Activated CD8-positive, alpha-beta T cell treated with anti-CD3 and anti-CD28 coated beads for 36 hours (primary cell): ENCODE results near the gene SH3BP5L. TPM values are rescaled to one million over a fixed set of nuclear protein-coding genes. Genes with fewer than 3 reads are reported as not detected.
"Not testable (repeated sequence)": the region's sequence is repeated elsewhere in the genome, so short reads cannot be mapped to it uniquely, and the experiment has no call there.

Experiments used
- ATAC-seq: fragments of 200-7000 bp; cut with Tn5 transposase; one replicate; pipeline ENCODE4 v1.10.0; 2021; ENCODE audit warnings: mild to moderate bottlenecking, moderate library complexity
- CTCF ChIA-PET: fragments of 350-600 bp; sonication (Branson Sonifier 250); formaldehyde crosslinking; loops from one replicate; lab custom pipeline; 2021; ENCODE audit warnings: antibody characterized with exemption; lab: Charles Lee
- POLR2A ChIA-PET: fragments of 350-600 bp; sonication (Branson Sonifier 250); formaldehyde crosslinking; loops from one replicate; lab custom pipeline; 2021; ENCODE audit warnings: antibody characterized with exemption; lab: Charles Lee
- DNase-seq: peaks from one replicate; pipeline ENCODE4 v3.0.0-alpha.2; 2020
- H3K27ac Mint-ChIP-seq: one replicate; pipeline ENCODE4 v1.8.0; 2021; ENCODE audit warnings: mild to moderate bottlenecking, mixed read lengths
- H3K27me3 Mint-ChIP-seq: one replicate; pipeline ENCODE4 v1.8.0; 2021; ENCODE audit warnings: mixed read lengths
- H3K36me3 Mint-ChIP-seq: one replicate; pipeline ENCODE4 v1.8.0; 2021; ENCODE audit warnings: low read depth, mixed read lengths
- H3K4me1 Mint-ChIP-seq: one replicate; pipeline ENCODE4 v1.8.0; 2021; ENCODE audit warnings: low read depth, mixed read lengths
- H3K4me3 Mint-ChIP-seq: one replicate; pipeline ENCODE4 v1.8.0; 2021; ENCODE audit warnings: mild to moderate bottlenecking, moderate library complexity, mixed read lengths
- H3K9me3 Mint-ChIP-seq: one replicate; pipeline ENCODE4 v1.8.0; 2021; ENCODE audit warnings: mixed read lengths
- CTCF ChIP-seq: fragments of 200-600 bp; IDR thresholded peaks from one replicate; pipeline ENCODE4 v1.8.0; 2022; ENCODE audit warnings: antibody characterized with exemption, mild to moderate bottlenecking
- intact Hi-C: fragments of 100-400 bp; cut with micrococcal nuclease; formaldehyde crosslinking; loops from one replicate; pipeline ENCODE4 v1.10.0; 2022
- total RNA-seq, 2 experiments: library from RNA; stranded (reverse); gene quantifications; one replicate each; pipeline ENCODE4 v1.2.3, GENCODE V29; 2021

Gene SH3BP5L
- total RNA-seq, 2 experiments from 2014 or later, result 16.2 to 18.3 TPM

- Mint-ChIP-seq H3K27me3 (peaks cover 19% of the 10 kb centered on the region), H3K27ac (no peak overlapping the region), H3K36me3 (no peaks in the 10 kb centered on the region), H3K9me3 (peaks cover 6% of the 10 kb centered on the region), H3K4me3 (no peak overlapping the region), H3K4me1 (no peaks in the 10 kb centered on the region)
- POLR2A ChIA-PET, result no interaction called here
- ATAC-seq (no peak), DNase-seq (no peak)
- intact Hi-C loops, result no loop called here
- TF ChIP-seq CTCF, result no peak
- CTCF ChIA-PET, result interaction anchor here (1.6 to 2.1 kb wide), 2 partner anchors 8 to 177 kb away, joined by 5 to 8 read pairs; no protein-coding TSS in a partner anchor
These were observed 26.9 kb downstream of the SH3BP5L start for GRCh38 chr1:248798791-248799190.

GRCh38 chr1:248794663-248795062, 31.1 kb downstream of the SH3BP5L start:
- H3K27ac Mint-ChIP-seq, H3K9me3 Mint-ChIP-seq, H3K4me1 Mint-ChIP-seq, ATAC-seq, H3K36me3 Mint-ChIP-seq, intact Hi-C loops, POLR2A ChIA-PET, H3K27me3 Mint-ChIP-seq, DNase-seq, H3K4me3 Mint-ChIP-seq: not testable (repeated sequence)
- CTCF ChIA-PET, result interaction anchor here (2.2 kb wide), 1 partner anchor 13 kb away, joined by 6 read pairs; no protein-coding TSS in a partner anchor

- TF ChIP-seq CTCF, result no peak
- ATAC-seq, result peak; percentile 61
- H3K27me3 Mint-ChIP-seq, result peaks cover 5% of the 10 kb centered on the region
- no peak for DNase-seq
- H3K27ac Mint-ChIP-seq, result no peak overlapping the region
- ChIA-PET CTCF (no interaction called here), POLR2A (no interaction called here)
- no peaks in the 10 kb centered on the region for H3K4me1 Mint-ChIP-seq
- H3K36me3 Mint-ChIP-seq, result no peaks in the 10 kb centered on the region
- peaks cover 6% of the 10 kb centered on the region for H3K9me3 Mint-ChIP-seq
- no peak overlapping the region for H3K4me3 Mint-ChIP-seq
- intact Hi-C loops, result no loop called here
These were observed 32.1 kb downstream of the SH3BP5L start for GRCh38 chr1:248793592-248793991.

- POLR2A ChIA-PET, result no interaction called here
These were observed 33.4 kb downstream of the SH3BP5L start for GRCh38 chr1:248792342-248792741.

GRCh38 chr1:248791010-248791409, 34.7 kb downstream of the SH3BP5L start:
- Mint-ChIP-seq H3K27me3 (no peaks in the 10 kb centered on the region), H3K27ac (no peak overlapping the region), H3K36me3 (no peaks in the 10 kb centered on the region), H3K4me3 (no peak overlapping the region), H3K9me3 (peaks cover 6% of the 10 kb centered on the region), H3K4me1 (no peaks in the 10 kb centered on the region)
- DNase-seq (no peak), ATAC-seq (no peak)
- no peak for TF ChIP-seq CTCF
- ChIA-PET POLR2A (no interaction called here), CTCF (interaction anchor here (1.5 kb wide), 1 partner anchor 169 kb away, joined by 3 read pairs; no protein-coding TSS in a partner anchor)
- intact Hi-C loops, result no loop called here

More at GRCh38 chr1:248792342-248792741, 33.4 kb downstream of the SH3BP5L start:
- DNase-seq, result no peak
- Mint-ChIP-seq H3K9me3 (peaks cover 6% of the 10 kb centered on the region), H3K4me1 (no peaks in the 10 kb centered on the region), H3K4me3 (no peak overlapping the region), H3K27ac (no peak overlapping the region), H3K36me3 (no peaks in the 10 kb centered on the region), H3K27me3 (peaks cover 5% of the 10 kb centered on the region)
- ATAC-seq, result no peak
- CTCF ChIA-PET, result interaction anchor here (1.0 kb wide), 1 partner anchor 34 kb away, joined by 3 read pairs; the partner anchor contains the start of gene SH3BP5L
- intact Hi-C loops, result no loop called here
- TF ChIP-seq CTCF, result no peak
